Fibroblast of the aortic adventitia (primary cell): ENCODE measurements around the gene ACOXL. TPM values are rescaled to one million over a fixed set of nuclear protein-coding genes. Genes with fewer than 3 reads are reported as not detected.
"Not testable (repeated sequence)": the region's sequence is repeated elsewhere in the genome, so short reads cannot be mapped to it uniquely, and the experiment has no call there.

Experiments
- DNase-seq: peaks from one replicate; pipeline ENCODE4 v3.0.0-alpha.2; 2010; ENCODE audit warnings: low read depth
- H3K4me3 ChIP-seq: 2 replicates; pipeline ENCODE4 v1.5.1; 2011; ENCODE audit warnings: low read depth, mild to moderate bottlenecking, control low read depth, low read length, moderate library complexity
- total RNA-seq: library from RNA; depleted of rRNA; stranded (reverse); fragments of >200 nt; gene quantifications from 2 replicates; pipeline ENCODE4 v1.2.3, GENCODE V29; 2012; ENCODE audit warnings: low replicate concordance
- TF ChIP-seq, protein P1 (sequence below): IDR thresholded peaks from 2 replicates; pipeline ENCODE4 v1.5.1; 2011; ENCODE audit warnings: mild to moderate bottlenecking, low read length, control low read depth, inconsistent platforms; ENCODE audit not compliant: insufficient read depth

ACOXL gene
- not detected in 2 replicates for total RNA-seq

DNA sequence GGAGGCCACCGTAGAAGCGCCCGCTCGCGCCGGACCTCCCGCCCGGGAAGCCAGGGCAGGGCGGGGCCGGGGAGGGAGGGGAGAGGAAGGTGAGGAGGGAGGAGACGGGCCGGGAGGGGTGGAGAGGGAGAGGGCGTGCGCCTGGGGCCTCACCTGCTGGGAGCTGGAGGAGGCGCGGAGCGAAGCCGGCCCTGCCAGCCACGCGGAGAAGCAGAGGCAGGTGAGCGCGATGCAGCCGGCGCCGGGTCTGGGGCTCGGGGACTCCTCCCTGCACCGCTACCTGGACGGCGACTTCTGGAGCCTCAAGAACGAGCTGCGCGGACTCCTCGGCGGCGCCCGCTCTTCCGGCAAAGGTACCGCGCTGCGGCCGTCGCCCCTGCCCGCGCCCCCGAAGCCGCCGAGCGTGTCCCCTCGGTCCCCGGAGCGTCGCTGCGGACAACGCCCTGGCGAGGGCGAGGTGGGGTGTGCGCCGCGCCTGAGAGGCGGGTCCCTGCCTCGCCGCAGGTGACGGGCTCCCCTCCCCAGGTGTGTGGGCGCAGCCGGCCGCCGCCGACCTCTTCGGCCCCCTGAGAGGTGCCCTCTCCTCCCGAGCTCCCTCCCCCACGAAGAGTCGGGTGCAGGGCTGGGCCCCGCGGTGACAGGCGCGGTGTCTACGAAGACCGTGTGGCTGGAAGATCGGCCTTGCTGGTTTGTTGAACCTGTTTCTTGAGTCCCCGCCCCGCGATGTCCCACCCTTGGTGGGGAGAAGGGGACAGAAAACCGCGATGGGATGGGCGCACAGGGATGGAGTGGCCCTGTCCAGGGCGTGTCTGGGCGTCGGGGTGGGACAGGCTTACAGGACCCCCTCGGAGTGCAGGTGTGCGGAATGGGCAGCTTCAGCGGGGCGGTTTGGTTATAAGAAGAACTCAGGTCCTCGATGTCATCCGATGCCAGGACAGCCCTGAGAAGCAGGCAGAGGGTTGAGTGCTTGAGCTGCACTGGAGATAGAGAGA is at the start of gene ACOXL:
Gene ACOXL, plus strand, starts transcription at position 152 of the 992 bp plus-strand sequence. CDS start 35,817 bp downstream, outside the sequence.
- DNase-seq: no peak
- TF ChIP-seq, protein P1, sequence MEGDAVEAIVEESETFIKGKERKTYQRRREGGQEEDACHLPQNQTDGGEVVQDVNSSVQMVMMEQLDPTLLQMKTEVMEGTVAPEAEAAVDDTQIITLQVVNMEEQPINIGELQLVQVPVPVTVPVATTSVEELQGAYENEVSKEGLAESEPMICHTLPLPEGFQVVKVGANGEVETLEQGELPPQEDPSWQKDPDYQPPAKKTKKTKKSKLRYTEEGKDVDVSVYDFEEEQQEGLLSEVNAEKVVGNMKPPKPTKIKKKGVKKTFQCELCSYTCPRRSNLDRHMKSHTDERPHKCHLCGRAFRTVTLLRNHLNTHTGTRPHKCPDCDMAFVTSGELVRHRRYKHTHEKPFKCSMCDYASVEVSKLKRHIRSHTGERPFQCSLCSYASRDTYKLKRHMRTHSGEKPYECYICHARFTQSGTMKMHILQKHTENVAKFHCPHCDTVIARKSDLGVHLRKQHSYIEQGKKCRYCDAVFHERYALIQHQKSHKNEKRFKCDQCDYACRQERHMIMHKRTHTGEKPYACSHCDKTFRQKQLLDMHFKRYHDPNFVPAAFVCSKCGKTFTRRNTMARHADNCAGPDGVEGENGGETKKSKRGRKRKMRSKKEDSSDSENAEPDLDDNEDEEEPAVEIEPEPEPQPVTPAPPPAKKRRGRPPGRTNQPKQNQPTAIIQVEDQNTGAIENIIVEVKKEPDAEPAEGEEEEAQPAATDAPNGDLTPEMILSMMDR: no peak
- H3K4me3 ChIP-seq: no peak within 1 kb of the TSS

GRCh38 chr2:110682872-110683271 is 49.5 kb upstream of the ACOXL start:
- DNase-seq: no peak
- TF ChIP-seq, protein P1: no peak
- H3K4me3 ChIP-seq: no peak overlapping the region

GRCh38 chr2:110687775-110688484 is 44.4 kb upstream of the ACOXL start:
- DNase-seq, H3K4me3 ChIP-seq: not testable (repeated sequence)

DNA sequence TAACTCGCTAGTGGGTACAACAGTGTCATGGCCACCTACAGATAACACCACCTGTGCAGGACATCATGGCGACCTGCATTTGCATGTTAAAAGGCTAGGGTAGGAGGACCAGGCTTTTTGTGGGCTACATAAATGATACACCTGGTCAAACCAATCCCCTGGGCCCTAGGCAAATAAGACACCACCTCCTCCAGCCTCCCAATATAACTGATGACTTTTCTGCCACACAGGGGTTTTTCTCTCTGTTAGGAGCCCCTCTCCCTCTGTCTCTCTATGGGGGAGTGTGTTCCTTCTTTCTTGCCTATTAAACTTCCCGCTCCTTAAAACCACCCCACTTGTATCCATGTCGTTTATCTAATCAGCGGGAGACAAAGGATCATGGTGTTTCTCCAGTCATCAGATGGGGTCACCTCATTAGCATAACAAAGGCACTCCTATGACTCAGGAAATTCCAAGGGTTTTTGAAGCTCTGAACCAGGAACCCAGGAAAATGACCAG is 43.7 kb upstream of the ACOXL start:
- DNase-seq: no peak
- TF ChIP-seq, protein P1: no peak
- H3K4me3 ChIP-seq: no peak overlapping the region

DNA sequence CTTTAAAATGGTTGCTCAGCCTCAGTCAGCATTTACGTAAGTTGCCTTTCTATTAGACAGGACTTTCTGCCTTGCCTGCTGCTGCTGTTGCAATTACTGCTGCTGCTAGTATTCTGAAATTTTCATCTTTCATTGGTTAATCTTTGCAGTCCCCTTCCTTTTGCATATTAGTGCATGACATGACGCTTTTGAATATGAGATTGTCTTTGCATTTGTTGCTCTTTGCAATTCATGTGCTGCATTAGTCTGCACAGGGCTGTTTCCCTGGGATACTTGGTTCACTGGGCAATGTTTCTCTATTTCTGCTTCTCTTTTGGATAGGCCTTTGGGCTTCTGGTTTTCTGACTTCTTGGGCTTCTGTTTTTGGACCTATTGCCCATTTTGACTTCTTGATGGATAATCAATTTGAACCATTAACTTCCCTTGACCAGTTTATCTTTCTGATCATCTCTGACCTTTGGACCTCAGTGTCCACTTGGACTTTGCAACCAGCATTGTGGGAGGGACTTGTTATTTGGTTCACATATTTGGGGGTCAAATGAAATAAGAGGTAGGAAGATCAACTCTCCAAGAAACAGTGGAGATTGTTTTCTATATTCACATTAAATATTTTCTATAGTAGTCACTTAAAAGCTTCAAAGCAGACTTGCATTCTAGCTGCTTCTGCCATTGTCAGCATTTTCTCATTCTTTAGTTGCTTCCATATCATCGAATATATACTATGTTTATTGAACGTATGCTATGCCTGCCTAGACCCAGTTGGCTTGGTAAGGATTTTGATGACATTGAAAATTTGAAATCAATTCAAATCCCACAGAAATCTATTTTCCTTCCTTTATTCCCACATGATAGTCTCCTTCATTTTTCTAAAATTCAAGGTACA is 42.0 kb upstream of the ACOXL start:
- TF ChIP-seq, protein P1: no peak
- DNase-seq: no peak
- no peak overlapping the region for H3K4me3 ChIP-seq

- no peak for DNase-seq
Observed at GRCh38 chr2:110691612-110692258, 40.6 kb upstream of the ACOXL start.

DNA sequence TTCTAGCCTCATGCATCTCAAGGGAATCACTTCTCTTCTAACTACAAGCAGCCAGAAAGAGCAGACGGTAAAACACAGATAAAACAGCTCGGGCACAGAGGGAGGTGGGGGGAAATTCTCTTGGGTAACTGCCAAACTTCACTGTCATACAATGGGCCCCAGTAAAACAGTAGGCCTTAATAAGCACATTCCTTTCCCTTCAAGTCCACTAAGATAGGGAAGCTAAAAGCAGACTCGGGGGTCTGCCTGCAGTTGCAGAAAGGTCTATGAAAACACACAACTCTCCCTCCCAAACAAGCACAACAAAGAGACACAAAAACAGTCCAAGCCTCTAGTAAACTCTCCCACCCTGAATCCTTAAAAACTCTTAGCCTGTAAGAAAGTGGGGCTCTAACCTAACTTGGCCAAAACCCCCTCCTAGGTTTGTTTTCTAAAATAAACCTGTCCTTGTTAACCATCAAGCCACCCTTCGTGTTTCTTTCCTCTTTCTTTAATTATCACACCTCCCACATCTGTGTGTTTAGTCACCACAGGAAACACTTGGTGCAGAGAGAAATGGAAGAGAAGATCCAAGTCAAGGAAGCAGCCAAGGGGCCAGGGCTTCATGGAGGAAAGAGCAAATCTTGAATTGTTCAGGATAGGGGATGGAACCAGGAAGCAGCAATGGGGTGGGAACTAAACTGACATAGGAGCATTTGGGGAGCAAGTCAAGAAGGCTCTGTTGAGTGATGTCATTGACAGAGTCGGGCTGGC is 37.1 kb upstream of the ACOXL start:
- H3K4me3 ChIP-seq, DNase-seq: not testable (repeated sequence)

More at GRCh38 chr2:110691612-110692258, 40.6 kb upstream of the ACOXL start:
- TF ChIP-seq, protein P1: no peak
- H3K4me3 ChIP-seq: no peak overlapping the region

DNA sequence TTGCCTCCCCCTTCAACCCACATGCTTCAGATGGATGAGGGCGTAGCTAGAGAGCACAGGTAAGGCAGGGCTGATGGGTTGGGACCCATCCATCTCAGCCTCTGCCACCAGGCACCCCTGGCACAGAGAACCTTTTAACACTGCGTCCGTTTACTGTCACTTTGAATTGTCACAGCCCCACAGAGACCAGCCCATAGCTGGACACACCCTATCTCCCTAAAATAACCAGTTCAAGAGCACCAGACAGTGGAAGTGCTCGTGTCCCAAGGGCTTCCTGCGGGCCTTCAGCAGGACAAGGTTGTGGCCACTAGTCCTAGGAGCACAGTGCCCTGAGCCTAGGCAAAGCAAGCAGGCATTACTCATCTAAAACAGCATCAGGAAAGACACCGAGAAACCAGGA is 34.1 kb upstream of the ACOXL start:
- DNase-seq, H3K4me3 ChIP-seq: not testable (repeated sequence)
